H54 (cell line): ENCODE results near the gene PPARG.
"Not testable (repeated sequence)": the region's sequence is repeated elsewhere in the genome, so short reads cannot be mapped to it uniquely, and the experiment has no call there.

Experiments used
- DNase-seq: peaks from one replicate; pipeline ENCODE4 v3.0.0; 2011; ENCODE audit warnings: low spot score, mixed read lengths; ENCODE audit not compliant: insufficient read length
- FAIRE-seq: peaks from 3 replicates; lab custom pipeline; 2011; peaks lifted over from hg19 to GRCh38; lab: Jason Lieb, UNC
- POLR2A ChIP-seq: IDR thresholded peaks from 2 replicates; pipeline ENCODE4 v1.6.1; 2011; ENCODE audit warnings: low read depth, mild to moderate bottlenecking, low read length

The PPARG gene

DNA sequence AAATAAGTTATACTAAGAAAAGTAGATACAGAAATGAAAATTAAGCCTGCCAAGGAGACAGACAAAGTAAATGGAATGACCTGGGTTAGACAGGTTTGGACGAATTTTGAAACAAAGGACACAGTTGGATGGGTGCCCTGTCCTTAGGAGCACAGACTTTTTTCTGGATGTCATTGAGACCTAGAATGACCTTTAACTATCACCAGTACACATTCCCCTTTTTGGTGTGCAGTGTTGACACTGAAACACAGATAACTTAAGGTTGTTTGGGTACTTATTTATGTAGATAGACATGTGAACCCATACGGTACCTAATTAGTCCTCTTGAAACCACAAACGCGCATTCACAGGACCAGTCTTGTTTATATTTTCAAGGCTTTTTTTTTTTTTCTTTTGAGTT is 86.7 kb downstream of the PPARG start:
- TF ChIP-seq POLR2A: no peak
- FAIRE-seq (no peak), DNase-seq (no peak)

- DNase-seq (no peak), FAIRE-seq (peak; percentile 61)
- no peak for TF ChIP-seq POLR2A
Measured at GRCh38 chr3:12379640-12380429, 91.0 kb downstream of the PPARG start.

- TF ChIP-seq POLR2A: no peak
- FAIRE-seq (no peak), DNase-seq (no peak)
Measured at GRCh38 chr3:12380461-12380860, 91.6 kb downstream of the PPARG start.

- no peak for FAIRE-seq
Measured at GRCh38 chr3:12381199-12381598, 92.3 kb downstream of the PPARG start.

GRCh38 chr3:12383218-12383617 is 94.3 kb downstream of the PPARG start:
- no peak for TF ChIP-seq POLR2A
- DNase-seq: no peak

More at GRCh38 chr3:12381199-12381598, 92.3 kb downstream of the PPARG start:
- DNase-seq: no peak
- TF ChIP-seq POLR2A: no peak

DNA sequence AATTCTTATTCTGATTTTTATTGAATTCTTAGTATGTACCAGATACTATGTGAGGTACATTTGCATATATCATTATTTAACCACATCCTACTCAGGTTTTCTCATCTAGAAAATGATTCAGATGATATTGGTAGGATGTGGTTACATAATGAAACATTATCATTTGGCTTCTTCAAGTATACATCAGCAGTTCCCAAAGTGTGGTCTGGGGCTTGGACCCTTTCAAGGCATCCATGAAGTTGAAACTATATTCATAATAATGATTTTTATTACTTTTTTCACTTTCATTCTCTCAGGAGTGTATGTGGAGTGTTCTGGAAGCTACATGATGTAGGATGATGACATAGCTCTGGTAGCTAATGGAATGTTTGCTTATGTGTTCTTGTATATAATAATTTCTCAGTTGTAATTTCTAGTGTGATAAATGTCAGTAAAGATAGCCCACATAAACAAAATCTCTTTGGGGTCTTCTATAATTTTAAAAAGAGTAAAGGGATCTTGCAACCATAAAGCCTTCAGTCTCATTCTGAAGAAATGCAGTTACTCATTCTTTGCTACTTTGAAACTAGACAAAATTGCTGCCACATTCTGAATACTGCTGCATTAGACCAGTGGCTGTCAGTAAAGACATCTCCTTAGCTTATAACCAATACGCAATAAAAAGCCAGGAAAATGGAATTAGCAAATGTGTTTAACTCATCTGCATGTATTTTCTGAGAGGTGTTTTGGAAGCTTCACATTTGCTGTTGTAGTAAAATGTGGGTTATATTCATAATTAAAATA is 95.8 kb downstream of the PPARG start:
- DNase-seq: no peak
- no peak for TF ChIP-seq POLR2A
- peak; percentile 36 for FAIRE-seq

More at GRCh38 chr3:12383218-12383617, 94.3 kb downstream of the PPARG start:
- FAIRE-seq: no peak

GRCh38 chr3:12386514-12387291 is 97.8 kb downstream of the PPARG start:
- FAIRE-seq: peak; percentile 68
- DNase-seq: not testable (repeated sequence)

DNA sequence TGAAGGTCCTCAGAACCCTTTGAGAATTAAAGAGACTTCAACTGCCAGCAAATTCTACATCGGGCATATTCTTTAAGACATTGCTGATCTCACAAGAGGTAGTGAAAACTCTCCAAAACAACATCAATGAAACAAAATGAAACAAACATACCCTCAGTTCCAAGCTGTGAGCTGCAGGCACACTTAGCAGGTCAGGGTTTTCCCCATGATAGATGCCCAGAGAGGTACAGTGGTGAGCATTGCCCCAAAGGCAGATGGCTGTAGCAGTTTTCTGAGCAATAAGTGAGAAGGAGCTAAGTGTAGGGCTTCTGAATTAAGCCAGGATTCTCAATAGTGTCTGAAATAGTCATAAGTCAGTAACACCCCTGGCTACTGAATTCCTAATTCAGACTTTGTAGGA is 99.3 kb downstream of the PPARG start:
- DNase-seq (no peak), FAIRE-seq (no peak)
- no peak for TF ChIP-seq POLR2A

- DNase-seq (no peak), FAIRE-seq (no peak)
- TF ChIP-seq POLR2A: no peak
Measured at GRCh38 chr3:12392101-12392878, 103.4 kb downstream of the PPARG start.

- DNase-seq: no peak
- no peak for TF ChIP-seq POLR2A
- peak; percentile 61 for FAIRE-seq
Measured at GRCh38 chr3:12393894-12394293, 105.0 kb downstream of the PPARG start.

- FAIRE-seq: no peak
- TF ChIP-seq POLR2A: no peak
- DNase-seq: no peak
Measured at GRCh38 chr3:12394569-12395271, 105.8 kb downstream of the PPARG start.

GRCh38 chr3:12395349-12396012 is 106.6 kb downstream of the PPARG start:
- no peak for TF ChIP-seq POLR2A
- FAIRE-seq: peak; percentile 73
- DNase-seq: no peak
